ENCODE results near the gene PDX1. TPM values are rescaled to one million over a fixed set of nuclear protein-coding genes. Genes with fewer than 3 reads are reported as not detected.

PDX1 gene
- total RNA-seq, 2 donors from 2014 or later: not detected

DNA sequence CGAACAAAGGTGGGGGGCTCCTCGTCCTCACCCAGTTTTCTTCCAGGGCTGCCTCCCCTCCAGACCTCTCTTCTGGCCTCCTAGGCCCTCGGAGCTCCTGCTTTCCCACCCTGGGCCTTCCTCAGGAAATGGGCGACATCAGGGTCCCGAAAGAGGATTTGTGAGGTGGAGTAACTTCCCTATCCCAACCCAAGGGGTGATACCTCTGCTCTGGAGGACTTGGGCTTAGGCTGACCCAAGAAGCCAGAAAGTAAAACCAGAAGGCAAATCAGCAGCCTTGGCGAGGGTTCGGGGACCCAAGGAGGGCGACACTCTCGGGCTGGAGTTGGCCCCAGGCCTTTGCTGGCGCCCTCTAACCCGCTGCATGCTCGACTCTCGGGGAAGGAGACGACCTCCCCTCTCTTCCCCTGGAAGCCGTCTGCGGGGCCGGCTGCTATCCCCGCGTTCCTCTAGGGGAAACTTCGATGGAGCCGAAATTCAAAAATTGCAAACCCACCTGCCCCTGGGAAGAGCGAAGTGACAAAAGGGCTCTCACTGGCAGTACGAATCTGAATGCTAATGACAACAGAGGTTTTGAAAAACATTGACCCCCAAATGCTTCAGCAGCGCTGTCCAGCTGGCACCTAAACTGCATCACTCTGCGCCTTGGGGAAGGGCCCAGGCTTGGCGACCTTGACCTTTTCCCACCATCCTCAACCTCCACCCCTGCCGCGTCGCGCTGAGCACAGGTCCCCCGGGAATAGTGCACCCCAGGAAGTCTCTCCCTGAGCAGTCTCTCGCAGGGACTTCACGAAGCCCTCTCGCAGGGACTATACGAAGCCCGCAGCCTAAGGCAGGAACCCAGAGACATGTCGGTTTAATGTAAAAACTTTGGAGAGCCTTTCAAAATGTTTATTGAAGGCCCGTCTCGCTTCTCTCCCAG lies 2.4 kb downstream of the PDX1 start:
- DNase-seq (ENCODE audit: low spot score): no peak
- intact Hi-C loops (cut with DNase I): no loop called here

DNA sequence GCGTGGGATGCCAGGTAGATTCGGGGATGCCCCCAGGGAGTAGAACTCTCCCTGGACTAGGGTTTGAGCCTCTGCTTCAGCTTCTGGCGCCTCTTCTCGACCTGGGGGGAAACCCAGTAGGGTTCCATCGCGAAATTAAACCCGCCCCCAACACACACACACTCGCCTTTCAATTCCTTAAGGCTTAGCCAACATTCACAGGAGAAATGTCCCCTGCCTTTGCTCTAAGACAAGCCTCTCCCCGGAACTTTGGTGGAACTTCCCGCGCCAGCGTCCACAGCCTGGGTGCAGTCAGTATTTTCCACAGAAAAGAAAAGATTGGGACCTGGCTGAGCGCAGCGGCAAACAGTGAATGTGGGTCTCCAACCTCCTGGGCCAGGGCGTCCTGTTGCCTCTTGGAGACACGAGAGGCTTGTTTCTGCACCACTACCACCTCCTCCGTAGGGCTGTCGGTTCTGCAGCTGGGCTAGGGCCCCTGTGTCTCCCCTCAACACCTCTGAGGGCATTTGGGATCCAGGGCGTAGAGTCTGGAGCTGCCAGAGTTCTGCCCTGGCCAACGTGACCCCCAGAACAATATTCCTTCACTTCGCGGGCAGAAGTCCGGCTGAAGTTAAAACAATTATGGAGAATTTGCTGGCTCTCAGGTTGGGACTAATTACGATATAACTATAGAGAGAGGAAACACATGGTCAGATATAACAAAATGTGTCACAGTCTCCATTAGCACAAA lies 3.2 kb downstream of the PDX1 start:
- DNase-seq (ENCODE audit: low spot score): no peak
- intact Hi-C loops (cut with DNase I): no loop called here

DNA sequence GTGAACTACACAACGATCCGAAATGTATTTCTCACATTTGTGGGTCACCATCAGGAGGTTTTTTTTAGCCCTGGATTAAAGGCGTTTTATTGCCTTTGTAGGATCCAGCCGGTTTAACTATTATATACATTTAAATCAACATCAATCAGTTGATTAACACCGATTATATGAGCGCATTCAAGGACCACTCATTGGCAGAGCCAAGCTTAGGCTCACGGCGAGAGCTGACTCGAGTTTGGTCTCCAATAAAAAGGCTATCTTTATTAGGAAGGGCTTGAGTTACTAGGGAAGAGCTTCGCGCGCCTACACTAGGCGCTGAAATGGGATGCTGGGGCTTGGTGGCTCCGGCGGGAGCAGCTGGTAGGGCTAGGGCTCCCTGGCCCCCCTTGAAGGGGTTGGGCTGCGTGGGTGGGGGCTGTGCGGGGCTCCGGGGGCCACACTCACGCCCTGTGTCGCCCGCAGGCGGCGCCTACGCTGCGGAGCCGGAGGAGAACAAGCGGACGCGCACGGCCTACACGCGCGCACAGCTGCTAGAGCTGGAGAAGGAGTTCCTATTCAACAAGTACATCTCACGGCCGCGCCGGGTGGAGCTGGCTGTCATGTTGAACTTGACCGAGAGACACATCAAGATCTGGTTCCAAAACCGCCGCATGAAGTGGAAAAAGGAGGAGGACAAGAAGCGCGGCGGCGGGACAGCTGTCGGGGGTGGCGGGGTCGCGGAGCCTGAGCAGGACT lies 4.2 kb downstream of the PDX1 start:
- DNase-seq (ENCODE audit: low spot score): no peak
- intact Hi-C loops (cut with DNase I): no loop called here

DNA sequence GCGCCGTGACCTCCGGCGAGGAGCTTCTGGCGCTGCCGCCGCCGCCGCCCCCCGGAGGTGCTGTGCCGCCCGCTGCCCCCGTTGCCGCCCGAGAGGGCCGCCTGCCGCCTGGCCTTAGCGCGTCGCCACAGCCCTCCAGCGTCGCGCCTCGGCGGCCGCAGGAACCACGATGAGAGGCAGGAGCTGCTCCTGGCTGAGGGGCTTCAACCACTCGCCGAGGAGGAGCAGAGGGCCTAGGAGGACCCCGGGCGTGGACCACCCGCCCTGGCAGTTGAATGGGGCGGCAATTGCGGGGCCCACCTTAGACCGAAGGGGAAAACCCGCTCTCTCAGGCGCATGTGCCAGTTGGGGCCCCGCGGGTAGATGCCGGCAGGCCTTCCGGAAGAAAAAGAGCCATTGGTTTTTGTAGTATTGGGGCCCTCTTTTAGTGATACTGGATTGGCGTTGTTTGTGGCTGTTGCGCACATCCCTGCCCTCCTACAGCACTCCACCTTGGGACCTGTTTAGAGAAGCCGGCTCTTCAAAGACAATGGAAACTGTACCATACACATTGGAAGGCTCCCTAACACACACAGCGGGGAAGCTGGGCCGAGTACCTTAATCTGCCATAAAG lies 4.8 kb downstream of the PDX1 start:
- no peak for DNase-seq (ENCODE audit: low spot score)
- intact Hi-C loops (cut with DNase I): no loop called here

DNA sequence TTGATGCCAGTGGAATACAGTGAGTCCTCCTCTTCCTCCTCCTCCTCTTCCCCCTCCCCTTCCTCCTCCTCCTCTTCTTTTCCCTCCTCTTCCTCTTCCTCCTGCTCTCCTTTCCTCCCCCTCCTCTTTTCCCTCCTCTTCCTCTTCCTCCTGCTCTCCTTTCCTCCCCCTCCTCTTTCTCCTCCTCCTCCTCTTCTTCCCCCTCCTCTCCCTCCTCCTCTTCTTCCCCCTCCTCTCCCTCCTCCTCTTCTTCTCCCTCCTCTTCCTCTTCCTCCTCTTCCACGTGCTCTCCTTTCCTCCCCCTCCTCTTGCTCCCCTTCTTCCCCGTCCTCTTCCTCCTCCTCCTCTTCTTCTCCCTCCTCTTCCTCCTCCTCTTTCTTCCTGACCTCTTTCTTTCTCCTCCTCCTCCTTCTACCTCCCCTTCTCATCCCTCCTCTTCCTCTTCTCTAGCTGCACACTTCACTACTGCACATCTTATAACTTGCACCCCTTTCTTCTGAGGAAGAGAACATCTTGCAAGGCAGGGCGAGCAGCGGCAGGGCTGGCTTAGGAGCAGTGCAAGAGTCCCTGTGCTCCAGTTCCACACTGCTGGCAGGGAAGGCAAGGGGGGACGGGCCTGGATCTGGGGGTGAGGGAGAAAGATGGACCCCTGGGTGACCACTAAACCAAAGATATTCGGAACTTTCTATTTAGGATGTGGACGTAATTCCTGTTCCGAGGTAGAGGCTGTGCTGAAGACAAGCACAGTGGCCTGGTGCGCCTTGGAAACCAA lies 5.6 kb downstream of the PDX1 start:
- intact Hi-C loops (cut with DNase I): no loop called here
- DNase-seq (ENCODE audit: low spot score): no peak

DNA sequence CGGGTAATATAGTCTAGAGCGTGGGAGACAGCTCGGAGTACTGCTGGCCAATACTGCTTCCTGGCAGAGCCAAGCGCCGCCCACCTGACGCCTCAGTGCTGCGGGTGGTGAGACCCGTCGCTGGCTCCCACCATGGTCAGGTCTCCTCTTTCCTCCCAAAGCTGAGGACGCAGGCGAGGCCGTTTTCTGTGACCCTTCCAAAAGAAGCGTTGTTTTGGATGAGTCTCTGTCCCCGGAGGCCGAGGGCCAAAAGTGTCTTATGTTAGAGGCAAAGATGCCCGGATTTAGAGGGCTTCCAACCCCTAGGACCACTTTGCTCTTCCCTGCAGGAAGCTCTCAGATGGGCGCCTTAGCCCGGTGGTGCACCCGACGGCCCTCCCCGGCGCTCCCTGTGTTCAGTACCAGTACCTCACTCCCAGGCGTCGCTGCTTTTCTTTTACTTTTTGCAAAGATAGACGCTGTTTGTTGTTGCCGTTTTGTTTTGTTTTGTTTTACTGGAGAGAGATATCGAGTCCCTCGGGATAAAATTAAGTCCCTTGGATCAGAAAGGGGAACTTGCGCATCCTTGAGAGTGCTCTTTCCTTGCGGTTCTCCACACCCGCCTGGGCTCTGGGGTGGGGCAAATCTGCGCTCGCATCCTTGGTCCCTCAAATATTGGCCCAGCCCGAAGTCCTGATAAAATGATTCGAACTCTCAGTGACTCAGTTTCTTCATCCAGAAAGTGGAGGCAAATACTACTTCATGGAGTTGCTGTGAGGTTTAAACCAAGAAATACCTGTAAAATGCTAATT lies 7.0 kb downstream of the PDX1 start:
- intact Hi-C loops (cut with DNase I): no loop called here

DNA sequence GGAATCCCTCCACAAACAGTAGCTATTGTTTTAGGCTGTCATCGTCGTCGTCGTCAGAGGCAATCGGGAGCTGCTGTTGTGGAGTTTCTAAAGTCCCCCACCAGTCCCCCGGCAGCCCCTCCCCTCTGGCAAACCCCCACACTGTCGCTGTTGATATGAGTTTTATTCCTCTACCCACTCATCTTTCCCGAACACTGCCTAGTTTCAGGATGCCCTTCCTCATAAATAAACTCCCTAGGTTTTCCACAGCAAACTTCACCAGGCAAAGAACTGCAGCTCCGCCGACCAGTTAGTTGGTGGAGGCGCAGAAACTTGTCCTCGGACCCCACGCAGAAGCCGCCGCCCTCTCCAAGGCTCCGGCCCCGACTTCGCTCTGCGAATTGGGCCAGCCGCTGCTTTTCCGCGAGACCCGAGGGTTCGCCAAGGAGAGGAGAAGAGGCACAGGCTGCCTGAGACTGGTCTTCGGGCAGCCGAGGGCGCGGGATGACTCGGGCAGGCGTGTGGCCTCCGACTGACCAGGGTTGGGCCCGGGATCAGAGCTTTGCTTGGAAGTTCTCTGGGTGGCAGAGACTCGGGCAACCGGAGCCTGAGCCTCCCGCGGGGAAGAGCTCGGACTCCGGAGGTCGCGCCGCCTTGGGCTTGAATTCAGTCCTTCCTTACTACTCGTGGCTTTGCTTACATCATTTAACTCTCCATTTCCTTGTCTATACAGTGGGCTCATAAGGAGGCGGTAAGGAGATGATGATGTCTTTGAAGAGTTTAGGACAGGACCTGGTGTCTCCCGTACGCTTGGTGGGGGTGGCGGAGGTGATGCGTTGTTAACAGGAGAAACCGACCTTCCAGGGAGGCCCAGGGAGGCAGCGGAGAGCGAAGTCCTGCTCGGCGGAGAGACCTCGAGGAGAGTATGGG lies 7.9 kb downstream of the PDX1 start:
- DNase-seq (ENCODE audit: low spot score): no peak
- intact Hi-C loops (cut with DNase I): no loop called here

More for the DNA sequence above, 7.0 kb downstream of the PDX1 start:
- DNase-seq (ENCODE audit: low spot score): no peak

DNA sequence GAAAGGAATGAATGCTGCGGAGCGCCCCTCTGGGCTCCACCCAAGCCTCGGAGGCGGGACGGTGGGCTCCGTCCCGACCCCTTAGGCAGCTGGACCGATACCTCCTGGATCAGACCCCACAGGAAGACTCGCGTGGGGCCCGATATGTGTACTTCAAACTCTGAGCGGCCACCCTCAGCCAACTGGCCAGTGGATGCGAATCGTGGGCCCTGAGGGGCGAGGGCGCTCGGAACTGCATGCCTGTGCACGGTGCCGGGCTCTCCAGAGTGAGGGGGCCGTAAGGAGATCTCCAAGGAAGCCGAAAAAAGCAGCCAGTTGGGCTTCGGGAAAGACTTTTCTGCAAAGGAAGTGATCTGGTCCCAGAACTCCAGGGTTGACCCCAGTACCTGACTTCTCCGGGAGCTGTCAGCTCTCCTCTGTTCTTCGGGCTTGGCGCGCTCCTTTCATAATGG lies 8.6 kb downstream of the PDX1 start:
- intact Hi-C loops (cut with DNase I): no loop called here
- no peak for DNase-seq (ENCODE audit: low spot score)

DNA sequence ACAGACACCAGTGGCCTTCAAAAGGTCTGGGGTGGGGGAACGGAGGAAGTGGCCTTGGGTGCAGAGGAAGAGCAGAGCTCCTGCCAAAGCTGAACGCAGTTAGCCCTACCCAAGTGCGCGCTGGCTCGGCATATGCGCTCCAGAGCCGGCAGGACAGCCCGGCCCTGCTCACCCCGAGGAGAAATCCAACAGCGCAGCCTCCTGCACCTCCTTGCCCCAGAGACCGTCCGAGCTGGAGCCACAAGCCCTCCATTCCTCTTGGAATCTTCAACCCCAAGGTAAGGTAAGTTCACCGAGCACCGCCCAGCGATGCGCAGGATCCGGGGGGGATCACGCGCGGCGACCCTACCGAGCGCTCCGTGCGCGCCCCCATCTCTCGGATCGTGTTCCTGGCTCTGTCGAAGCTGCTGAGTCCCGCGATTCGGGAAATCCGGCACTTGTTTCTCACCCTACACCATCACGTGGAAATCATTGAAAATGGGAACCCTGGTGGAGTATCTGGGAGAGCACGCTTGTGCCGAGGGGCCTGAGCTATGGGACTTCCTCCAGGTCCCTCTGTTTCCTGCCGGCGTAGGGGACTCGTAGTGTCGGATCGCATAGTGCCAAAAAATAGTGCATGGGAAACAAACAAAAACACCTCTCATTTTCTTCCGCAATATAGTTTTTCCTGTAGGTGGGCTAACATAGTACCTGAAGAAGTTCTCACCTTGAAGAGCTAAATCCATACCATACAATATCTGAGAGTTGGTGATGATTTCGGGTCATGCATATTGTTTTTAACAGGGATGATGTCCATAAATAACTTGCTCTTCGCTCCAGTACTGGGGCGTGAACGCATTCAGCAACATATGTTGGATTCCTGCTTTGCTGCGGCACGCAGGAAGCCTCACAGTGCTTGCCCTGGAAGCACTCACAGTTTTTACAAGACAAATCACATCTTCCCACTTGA lies 9.3 kb downstream of the PDX1 start:
- intact Hi-C loops (cut with DNase I): no loop called here
- no peak for DNase-seq (ENCODE audit: low spot score)

DNA sequence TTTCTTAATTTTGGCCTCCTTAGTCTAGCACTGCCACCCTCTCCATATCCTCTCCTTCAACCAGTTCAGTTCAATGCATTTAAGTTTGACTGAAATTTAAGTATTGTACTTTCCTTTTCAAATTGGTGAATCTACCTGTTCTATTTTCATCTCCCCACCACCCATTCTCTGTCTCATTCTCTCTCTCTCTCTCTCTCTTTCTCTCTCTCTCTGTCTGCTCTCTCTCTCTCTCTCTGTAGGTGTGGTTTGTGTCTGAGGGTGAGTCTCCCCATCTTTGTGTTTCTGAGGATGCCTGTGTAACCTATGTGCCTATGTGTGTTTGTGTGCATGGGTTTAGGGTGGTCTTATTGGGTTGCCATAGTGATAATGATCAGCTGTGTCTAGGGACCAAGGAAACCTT lies 10.1 kb downstream of the PDX1 start:
- DNase-seq (ENCODE audit: low spot score): no peak
- intact Hi-C loops (cut with DNase I): no loop called here

DNA sequence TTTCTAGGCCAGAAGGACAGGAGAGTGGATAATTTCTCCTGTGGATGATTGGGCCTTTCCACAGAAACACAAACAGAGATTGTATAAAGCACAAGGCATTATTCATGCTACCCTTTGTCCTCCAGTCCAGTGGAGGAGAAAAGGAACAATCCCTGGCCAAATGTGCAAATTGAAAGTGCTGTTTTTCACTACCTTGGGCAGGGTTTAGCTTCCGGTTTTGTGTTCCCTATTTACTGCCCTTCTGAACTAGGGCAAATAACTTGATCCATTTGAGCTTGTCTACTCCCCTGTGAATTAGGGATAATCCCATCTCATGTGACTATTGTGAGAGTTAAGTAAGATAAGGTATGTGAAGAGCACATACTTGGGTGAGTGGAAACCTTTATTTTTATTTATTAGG lies 13.3 kb downstream of the PDX1 start:
- intact Hi-C loops (cut with DNase I): no loop called here
- no peak for DNase-seq (ENCODE audit: low spot score)

DNA sequence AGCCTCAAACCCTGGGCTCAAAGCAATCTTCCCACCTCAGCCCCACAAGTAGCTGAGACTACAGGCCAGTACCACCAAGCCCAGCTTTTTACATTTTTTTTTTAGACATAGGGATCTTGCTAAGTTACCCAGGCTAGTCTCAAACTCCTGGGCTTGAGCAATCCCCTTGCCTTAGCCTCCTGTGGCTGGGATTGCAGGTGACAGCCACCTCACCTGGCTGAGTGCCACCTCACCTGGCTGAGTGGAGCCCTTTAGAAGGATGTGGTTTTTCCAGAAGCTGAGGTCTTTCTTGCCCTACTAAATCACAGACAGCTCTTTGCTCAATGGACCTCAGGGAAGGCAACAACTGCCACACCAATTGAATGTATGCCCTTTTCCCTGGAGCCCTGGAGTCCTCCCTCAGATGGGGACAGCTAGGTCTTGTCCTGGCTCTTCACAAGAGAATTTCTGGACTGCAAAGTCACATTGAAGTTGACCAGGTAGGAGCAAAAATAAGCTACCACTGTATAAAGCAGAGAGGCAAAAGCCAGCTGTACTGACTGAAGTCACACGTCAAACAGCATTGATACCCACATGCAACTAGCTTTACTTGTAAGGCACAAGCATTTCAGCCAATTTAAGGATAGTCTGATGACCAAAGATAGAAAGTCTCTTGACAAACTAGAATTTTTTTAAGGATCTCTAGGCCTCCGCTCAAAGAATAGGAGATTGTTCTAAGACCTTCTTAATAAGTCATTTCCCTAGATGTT lies 14.0 kb downstream of the PDX1 start:
- intact Hi-C loops (cut with DNase I): no loop called here

DNA sequence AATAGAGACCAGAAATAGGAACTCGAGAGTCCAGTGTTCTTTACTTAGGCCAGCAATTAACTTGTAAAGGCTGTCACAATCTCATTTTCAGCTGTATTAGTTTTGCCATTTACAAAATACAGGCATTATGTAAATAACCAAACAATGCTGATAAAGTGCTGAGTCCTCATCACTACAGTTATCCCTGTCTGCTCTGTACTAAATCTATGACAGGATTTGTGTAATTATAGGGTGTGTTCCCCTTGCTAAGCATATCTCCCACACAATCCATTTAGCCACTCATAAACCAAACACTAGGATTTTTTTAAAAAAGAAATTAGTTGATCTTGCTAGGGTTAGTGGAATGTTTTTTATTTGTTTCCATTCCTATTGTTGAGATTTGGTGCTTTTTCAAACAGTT lies 23.2 kb downstream of the PDX1 start:
- intact Hi-C loops (cut with DNase I): no loop called here
- no peak for DNase-seq (ENCODE audit: low spot score)

More for the DNA sequence above, 14.0 kb downstream of the PDX1 start:
- no peak for DNase-seq (ENCODE audit: low spot score)

DNA sequence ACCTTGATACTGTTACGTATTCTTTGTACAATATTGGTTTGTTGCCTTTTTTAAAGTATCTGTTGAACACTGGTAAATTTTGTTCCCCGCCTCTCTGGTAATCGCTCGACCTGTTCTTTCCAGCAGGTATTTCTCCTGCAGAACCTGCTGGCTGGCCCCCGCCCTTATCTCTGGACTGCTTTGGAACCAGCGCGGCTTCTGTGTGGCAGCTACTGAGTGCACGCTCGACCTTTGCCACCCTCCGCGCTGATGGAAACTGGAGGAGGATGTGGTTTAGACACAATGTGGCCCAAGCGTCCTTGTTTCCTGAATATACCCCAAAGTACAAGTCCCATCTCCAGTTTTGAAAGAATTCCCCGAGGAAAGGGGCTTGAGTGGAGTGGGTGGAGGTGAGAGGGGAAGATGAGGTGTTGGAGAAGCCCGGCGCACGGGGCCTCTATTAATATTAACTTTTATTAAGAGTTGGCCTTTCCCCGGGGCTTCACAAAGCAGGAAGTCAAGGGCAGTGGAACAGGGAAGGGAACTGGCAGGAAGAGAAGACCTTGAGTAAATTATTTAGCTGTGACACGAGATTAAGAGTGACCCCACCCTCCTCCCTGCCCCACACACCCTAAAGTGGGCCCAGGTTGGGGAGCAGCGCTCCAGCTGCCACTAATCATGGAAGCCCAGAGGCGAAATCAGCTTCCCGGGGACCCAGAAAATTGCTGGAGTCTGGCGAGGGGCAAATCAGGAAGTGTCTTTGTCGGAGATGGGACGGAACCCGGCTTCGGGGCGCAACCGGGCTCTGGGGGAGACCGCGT lies 33.3 kb downstream of the PDX1 start:
- intact Hi-C loops (cut with DNase I): no loop called here
- DNase-seq (ENCODE audit: low spot score): no peak
